NOMO-1 (cell line): ENCODE data around the gene POMGNT1.
A peak's percentile ranks its signal among the peaks of the same experiment; 100 is the strongest.

ENCODE experiments used
- DNase-seq, 2 experiments: peaks; one replicate each; lab custom pipeline; 2025; ENCODE audit not compliant: unreplicated experiment in 2 of 2; lab: John Stamatoyannopoulos, UW

POMGNT1 gene

GRCh38 chr1:46183926-46184557 lies 14.2 kb downstream of the POMGNT1 start:
- DNase-seq: peak in 1 of 2 experiments; percentile 31

- peak; percentile 19 to 32 for DNase-seq
Observed at GRCh38 chr1:46183079-46183847, 15.0 kb downstream of the POMGNT1 start.

- DNase-seq: no peak
Observed at GRCh38 chr1:46181343-46182260, 16.6 kb downstream of the POMGNT1 start.

- peak; percentile 15 to 21 for DNase-seq
Observed at GRCh38 chr1:46180082-46180616, 18.1 kb downstream of the POMGNT1 start.

GRCh38 chr1:46179138-46180081 lies 18.8 kb downstream of the POMGNT1 start:
- peak; percentile 28 to 74 for DNase-seq

- no peak for DNase-seq
Observed at GRCh38 chr1:46176211-46176865, 21.9 kb downstream of the POMGNT1 start, which contains the start of gene P3R3URF. Gene P3R3URF (minus strand): TSS chr1:46176488. CDS start chr1:46176471, 17 bp downstream.

GRCh38 chr1:46175243-46175642 lies 23.0 kb downstream of the POMGNT1 start:
- no peak for DNase-seq

- no peak for DNase-seq
Observed at GRCh38 chr1:46174448-46175231, 23.6 kb downstream of the POMGNT1 start, which contains the start of gene TSPAN1. Gene TSPAN1 (plus strand): TSS chr1:46175087. CDS start chr1:46181108, 6,021 bp downstream.

GRCh38 chr1:46173361-46173856 lies 24.8 kb downstream of the POMGNT1 start:
- peak; percentile 16 to 55 for DNase-seq

- DNase-seq: no peak
Observed at GRCh38 chr1:46172321-46172720, 25.9 kb downstream of the POMGNT1 start.

GRCh38 chr1:46171871-46172270 lies 26.4 kb downstream of the POMGNT1 start:
- DNase-seq: no peak

GRCh38 chr1:46171351-46171750 lies 26.9 kb downstream of the POMGNT1 start:
- no peak for DNase-seq

GRCh38 chr1:46169811-46170454 lies 28.3 kb downstream of the POMGNT1 start:
- DNase-seq: no peak

GRCh38 chr1:46168477-46168876 lies 29.8 kb downstream of the POMGNT1 start:
- DNase-seq: no peak

GRCh38 chr1:46166521-46167462 lies 31.4 kb downstream of the POMGNT1 start:
- peak; percentile 13 to 22 for DNase-seq

- DNase-seq: no peak
Observed at GRCh38 chr1:46160212-46160611, 38.0 kb downstream of the POMGNT1 start.

GRCh38 chr1:46159516-46159915 lies 38.7 kb downstream of the POMGNT1 start:
- no peak for DNase-seq
